Liver (tissue), 9 donors: Measurements from ENCODE around the gene JPH3. TPM values are rescaled to one million over a fixed set of nuclear protein-coding genes. Genes with fewer than 3 reads are reported as not detected.

ENCODE experiments used
- DNase-seq: peaks from one replicate; pipeline ENCODE4 v3.0.0-alpha.2; 2017; ENCODE audit warnings: low spot score
- H3K27ac ChIP-seq, 2 donors: one replicate each; pipeline ENCODE4 v1.7.0; 2013; ENCODE audit warnings: inconsistent platforms in 2 of 2, low read length in 2 of 2, control low read depth in 1 of 2, low read depth in 1 of 2, mild to moderate bottlenecking in 1 of 2
- H3K27me3 ChIP-seq, 4 donors: one replicate each; pipeline versions ENCODE4 v1.6.1 to v1.7.0; 2013; ENCODE audit warnings: low read length in 3 of 4, inconsistent platforms in 1 of 4, mild to moderate bottlenecking in 1 of 4, moderate library complexity in 1 of 4; ENCODE audit not compliant: control insufficient read depth in 4 of 4, insufficient read depth in 4 of 4
- H3K36me3 ChIP-seq, 4 donors: one replicate each; pipeline versions ENCODE4 v1.6.1 to v1.7.0; 2013; ENCODE audit warnings: low read length in 3 of 4, mild to moderate bottlenecking in 3 of 4, low read depth in 1 of 4, moderate library complexity in 1 of 4; ENCODE audit not compliant: control insufficient read depth in 4 of 4, insufficient read depth in 3 of 4
- H3K4me1 ChIP-seq, 4 donors: one replicate each; pipeline versions ENCODE4 v1.6.1 to v1.7.0; 2013; ENCODE audit warnings: low read length in 3 of 4, mild to moderate bottlenecking in 3 of 4, moderate library complexity in 1 of 4; ENCODE audit not compliant: control insufficient read depth in 4 of 4, insufficient read depth in 4 of 4
- H3K4me3 ChIP-seq, 3 donors: one replicate each; pipeline versions ENCODE4 v1.6.1 to v1.7.0; 2013; ENCODE audit warnings: low read length in 3 of 3, control low read depth in 1 of 3, low read depth in 1 of 3, mild to moderate bottlenecking in 1 of 3
- H3K9ac ChIP-seq, 2 donors: one replicate each; pipeline ENCODE4 v1.7.0; 2013; ENCODE audit warnings: low read length in 2 of 2, mild to moderate bottlenecking in 2 of 2, moderate library complexity in 2 of 2, control low read depth in 1 of 2, low read depth in 1 of 2
- H3K9me3 ChIP-seq, 4 donors: one replicate each; pipeline versions ENCODE4 v1.6.1 to v1.7.0; 2013; ENCODE audit warnings: low read length in 3 of 4; ENCODE audit not compliant: control insufficient read depth in 4 of 4
- EGR1 ChIP-seq, 2 donors: IDR thresholded peaks; 2 replicates each; pipeline ENCODE4 v1.6.1; 2016 to 2018; ENCODE audit warnings: antibody characterized with exemption in 2 of 2, low read depth in 2 of 2
- FOXA1 ChIP-seq: IDR thresholded peaks from 2 replicates; pipeline ENCODE4 v1.6.1; 2016; ENCODE audit warnings: antibody characterized with exemption
- FOXA2 ChIP-seq: IDR thresholded peaks from 2 replicates; pipeline ENCODE4 v1.6.1; 2016; ENCODE audit warnings: antibody characterized with exemption
- GABPA ChIP-seq, 2 donors: IDR thresholded peaks in 1 of 2; conservative IDR thresholded peaks in 1 of 2; 2 replicates each; pipeline ENCODE4 v1.6.1; 2016; ENCODE audit warnings: antibody characterized with exemption in 2 of 2, mild to moderate bottlenecking in 1 of 2, moderate library complexity in 1 of 2
- HNF4A ChIP-seq, 2 donors: conservative IDR thresholded peaks; 2 replicates each; pipeline ENCODE4 v1.6.1; 2016; ENCODE audit warnings: antibody characterized with exemption in 2 of 2, mild to moderate bottlenecking in 2 of 2
- HNF4G ChIP-seq: IDR thresholded peaks from 2 replicates; pipeline ENCODE4 v1.6.1; 2016; ENCODE audit warnings: antibody characterized with exemption
- JUND ChIP-seq, 2 donors: IDR thresholded peaks; 2 replicates each; pipeline ENCODE4 v1.6.1; 2016; ENCODE audit warnings: antibody characterized with exemption in 2 of 2
- MAX ChIP-seq: IDR thresholded peaks from 2 replicates; pipeline ENCODE4 v1.6.1; 2016; ENCODE audit warnings: antibody characterized with exemption
- NR2F2 ChIP-seq: IDR thresholded peaks from 2 replicates; pipeline ENCODE4 v1.6.1; 2016; ENCODE audit warnings: antibody characterized with exemption
- RAD21 ChIP-seq, 2 donors: IDR thresholded peaks; 2 replicates each; pipeline ENCODE4 v1.6.1; 2016; ENCODE audit warnings: antibody characterized with exemption in 2 of 2, mild to moderate bottlenecking in 2 of 2
- RXRA ChIP-seq, 2 donors: IDR thresholded peaks; 2 replicates each; pipeline ENCODE4 v1.6.1; 2017 to 2018; ENCODE audit warnings: antibody characterized with exemption in 2 of 2, mild to moderate bottlenecking in 1 of 2
- SP1 ChIP-seq: IDR thresholded peaks from 2 replicates; pipeline ENCODE4 v1.6.1; 2018; ENCODE audit warnings: antibody characterized with exemption, mild to moderate bottlenecking
- TAF1 ChIP-seq: conservative IDR thresholded peaks from 2 replicates; pipeline ENCODE4 v1.6.1; 2016; ENCODE audit warnings: antibody characterized with exemption, mild to moderate bottlenecking
- YY1 ChIP-seq: IDR thresholded peaks from 2 replicates; pipeline ENCODE4 v1.6.1; 2016; ENCODE audit warnings: antibody characterized with exemption, mild to moderate bottlenecking
- WGBS: extraction: QIAGEN DNeasy Blood & Tissue Kit; methylation state at CpG from one replicate; pipeline ENCODE4 v1.1.7; 2013; 5-methylcytosine and 5-hydroxymethylcytosine counted together
- polyA plus RNA-seq, 2 donors: library from polyadenylated mRNA; stranded (reverse) in 1 of 2; unstranded in 1 of 2; fragments of 200-250 nt in 1 of 2; fragments of >200 nt in 1 of 2; fragmentation: Nextera tagmentation in 1 of 2; extraction: Ambion mirVana in 1 of 2; gene quantifications; one replicate each; pipeline versions ENCODE4 v1.2.1 to v1.2.3, GENCODE V29; 2013 to 2015
- total RNA-seq, 2 donors: library from RNA; depleted of rRNA; stranded (reverse); fragments of >200 nt; gene quantifications; one replicate each; pipeline ENCODE4 v1.2.3, GENCODE V29; 2014
- TF ChIP-seq, protein P1 (sequence below): fragments of 150-350 bp; IDR thresholded peaks from 2 replicates; pipeline ENCODE4 v1.5.1; 2017; ENCODE audit warnings: improper control_type of control experiment, low read depth, low read length; ENCODE audit not compliant: missing input control
- TF ChIP-seq, protein P2 (sequence below): IDR thresholded peaks from 2 replicates; pipeline ENCODE4 v1.6.1; 2016; ENCODE audit warnings: antibody characterized with exemption, mild to moderate bottlenecking
- TF ChIP-seq, protein P3 (sequence below): IDR thresholded peaks from 2 replicates; pipeline ENCODE4 v1.6.1; 2016; ENCODE audit warnings: antibody characterized with exemption
- TF ChIP-seq, protein P4 (sequence below): IDR thresholded peaks from 2 replicates; pipeline ENCODE4 v1.6.1; 2016; ENCODE audit warnings: antibody characterized with exemption
- donor health status: healthy.
- donor health status: healthy.
- donor health status: healthy.
- donor health status: healthy.
- donor health status: healthy.

JPH3 gene
- total and polyA plus RNA-seq, 4 donors = under 0.01 to 0.09 (median 0.04) TPM

DNA sequence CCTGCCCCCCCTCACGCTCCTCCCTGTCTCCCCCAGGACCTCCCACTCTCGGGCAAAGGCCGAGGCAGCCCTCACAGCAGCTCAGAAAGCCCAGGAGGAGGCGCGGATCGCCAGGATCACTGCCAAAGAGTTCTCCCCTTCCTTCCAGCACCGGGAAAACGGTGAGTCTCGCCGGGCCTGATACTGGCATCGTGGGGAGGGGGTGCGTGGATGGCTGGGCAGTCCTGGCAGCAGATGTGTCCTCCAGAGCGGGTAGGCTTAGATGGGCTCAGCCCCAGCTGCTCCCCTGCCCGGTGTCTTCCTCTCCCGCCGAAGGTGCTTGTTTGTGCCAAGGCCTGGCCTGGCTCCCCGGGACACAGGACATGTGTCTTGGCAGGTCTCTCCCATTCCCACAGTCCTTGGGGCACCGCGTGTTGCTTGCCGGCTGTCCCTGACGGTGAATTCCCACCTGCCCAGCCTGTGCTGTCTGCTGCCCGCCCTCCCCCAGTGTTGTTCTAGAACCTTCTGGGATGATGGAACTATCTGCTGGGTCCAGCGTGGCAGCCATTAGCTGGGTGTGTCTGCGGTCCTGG lies 81.9 kb downstream of the JPH3 start:
- H3K9ac ChIP-seq = no peak overlapping the region
- H3K27me3 ChIP-seq = no peaks in the 10 kb centered on the region
- H3K27ac ChIP-seq = no peak overlapping the region
- no peaks in the 10 kb centered on the region for H3K36me3 ChIP-seq
- no peak overlapping the region for H3K4me3 ChIP-seq
- DNase-seq = no peak
- 75% methylated on average over 24 of the region's 24 CpGs for WGBS
- H3K9me3 ChIP-seq = no peaks in the 10 kb centered on the region
- TF ChIP-seq FOXA1 = no peak
- no peak for TF ChIP-seq NR2F2
- TF ChIP-seq RXRA (IDR thresholded peaks at IDR 0.05) = no peak
- TF ChIP-seq EGR1 (IDR thresholded peaks at IDR 0.05; ENCODE audit: low read depth in 2 of 2) = no peak
- TF ChIP-seq, protein P1, sequence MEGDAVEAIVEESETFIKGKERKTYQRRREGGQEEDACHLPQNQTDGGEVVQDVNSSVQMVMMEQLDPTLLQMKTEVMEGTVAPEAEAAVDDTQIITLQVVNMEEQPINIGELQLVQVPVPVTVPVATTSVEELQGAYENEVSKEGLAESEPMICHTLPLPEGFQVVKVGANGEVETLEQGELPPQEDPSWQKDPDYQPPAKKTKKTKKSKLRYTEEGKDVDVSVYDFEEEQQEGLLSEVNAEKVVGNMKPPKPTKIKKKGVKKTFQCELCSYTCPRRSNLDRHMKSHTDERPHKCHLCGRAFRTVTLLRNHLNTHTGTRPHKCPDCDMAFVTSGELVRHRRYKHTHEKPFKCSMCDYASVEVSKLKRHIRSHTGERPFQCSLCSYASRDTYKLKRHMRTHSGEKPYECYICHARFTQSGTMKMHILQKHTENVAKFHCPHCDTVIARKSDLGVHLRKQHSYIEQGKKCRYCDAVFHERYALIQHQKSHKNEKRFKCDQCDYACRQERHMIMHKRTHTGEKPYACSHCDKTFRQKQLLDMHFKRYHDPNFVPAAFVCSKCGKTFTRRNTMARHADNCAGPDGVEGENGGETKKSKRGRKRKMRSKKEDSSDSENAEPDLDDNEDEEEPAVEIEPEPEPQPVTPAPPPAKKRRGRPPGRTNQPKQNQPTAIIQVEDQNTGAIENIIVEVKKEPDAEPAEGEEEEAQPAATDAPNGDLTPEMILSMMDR = no peak
- no peak for TF ChIP-seq GABPA (IDR thresholded peaks at IDR 0.05 in 1 of 2, conservative IDR thresholded peaks at IDR 0.05 in 1 of 2)
- no peak for TF ChIP-seq HNF4G
- no peak for TF ChIP-seq TAF1
- no peak for TF ChIP-seq SP1
- TF ChIP-seq MAX = no peak
- TF ChIP-seq, protein P2, sequence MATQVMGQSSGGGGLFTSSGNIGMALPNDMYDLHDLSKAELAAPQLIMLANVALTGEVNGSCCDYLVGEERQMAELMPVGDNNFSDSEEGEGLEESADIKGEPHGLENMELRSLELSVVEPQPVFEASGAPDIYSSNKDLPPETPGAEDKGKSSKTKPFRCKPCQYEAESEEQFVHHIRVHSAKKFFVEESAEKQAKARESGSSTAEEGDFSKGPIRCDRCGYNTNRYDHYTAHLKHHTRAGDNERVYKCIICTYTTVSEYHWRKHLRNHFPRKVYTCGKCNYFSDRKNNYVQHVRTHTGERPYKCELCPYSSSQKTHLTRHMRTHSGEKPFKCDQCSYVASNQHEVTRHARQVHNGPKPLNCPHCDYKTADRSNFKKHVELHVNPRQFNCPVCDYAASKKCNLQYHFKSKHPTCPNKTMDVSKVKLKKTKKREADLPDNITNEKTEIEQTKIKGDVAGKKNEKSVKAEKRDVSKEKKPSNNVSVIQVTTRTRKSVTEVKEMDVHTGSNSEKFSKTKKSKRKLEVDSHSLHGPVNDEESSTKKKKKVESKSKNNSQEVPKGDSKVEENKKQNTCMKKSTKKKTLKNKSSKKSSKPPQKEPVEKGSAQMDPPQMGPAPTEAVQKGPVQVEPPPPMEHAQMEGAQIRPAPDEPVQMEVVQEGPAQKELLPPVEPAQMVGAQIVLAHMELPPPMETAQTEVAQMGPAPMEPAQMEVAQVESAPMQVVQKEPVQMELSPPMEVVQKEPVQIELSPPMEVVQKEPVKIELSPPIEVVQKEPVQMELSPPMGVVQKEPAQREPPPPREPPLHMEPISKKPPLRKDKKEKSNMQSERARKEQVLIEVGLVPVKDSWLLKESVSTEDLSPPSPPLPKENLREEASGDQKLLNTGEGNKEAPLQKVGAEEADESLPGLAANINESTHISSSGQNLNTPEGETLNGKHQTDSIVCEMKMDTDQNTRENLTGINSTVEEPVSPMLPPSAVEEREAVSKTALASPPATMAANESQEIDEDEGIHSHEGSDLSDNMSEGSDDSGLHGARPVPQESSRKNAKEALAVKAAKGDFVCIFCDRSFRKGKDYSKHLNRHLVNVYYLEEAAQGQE = no peak
- no peak for TF ChIP-seq RAD21 (IDR thresholded peaks at IDR 0.05)
- TF ChIP-seq JUND (IDR thresholded peaks at IDR 0.05) = no peak
- TF ChIP-seq, protein P3, sequence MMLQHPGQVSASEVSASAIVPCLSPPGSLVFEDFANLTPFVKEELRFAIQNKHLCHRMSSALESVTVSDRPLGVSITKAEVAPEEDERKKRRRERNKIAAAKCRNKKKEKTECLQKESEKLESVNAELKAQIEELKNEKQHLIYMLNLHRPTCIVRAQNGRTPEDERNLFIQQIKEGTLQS = no peak
- TF ChIP-seq FOXA2 = no peak
- no peaks in the 10 kb centered on the region for H3K4me1 ChIP-seq

DNA sequence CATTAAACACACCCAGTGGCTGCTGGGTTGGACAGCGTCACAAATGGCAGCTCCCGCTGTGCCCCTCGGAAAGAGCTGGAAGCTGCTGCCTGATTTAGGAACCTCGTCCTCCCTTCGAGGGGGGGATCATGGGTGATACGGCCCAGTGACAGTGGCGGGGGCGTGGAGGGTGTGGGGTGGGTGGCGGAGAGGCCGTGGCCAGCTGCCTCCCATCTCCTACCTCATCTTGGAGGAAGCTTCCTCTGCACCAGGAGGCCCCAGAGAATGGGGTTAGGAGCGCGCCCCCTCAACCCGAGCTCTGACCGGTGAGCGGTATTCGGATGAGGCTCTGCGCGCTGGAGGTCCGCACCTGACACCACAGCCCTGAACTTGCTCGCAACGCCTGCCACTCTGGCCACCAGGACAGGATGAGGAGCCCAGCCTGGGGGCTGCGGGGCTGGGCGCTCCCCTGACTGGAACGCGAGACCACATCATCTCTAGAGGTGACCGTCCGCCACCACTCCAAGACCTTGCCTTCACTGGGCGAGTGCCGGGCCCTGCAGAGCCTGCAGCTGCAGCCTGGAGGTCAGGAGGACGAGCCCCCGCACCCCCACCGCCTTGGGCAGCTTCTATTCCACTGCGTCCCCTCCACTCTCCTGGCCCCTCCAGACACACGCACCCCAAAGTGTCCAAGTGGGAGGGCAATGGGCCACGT lies 82.5 kb downstream of the JPH3 start:
- H3K9ac ChIP-seq = no peak overlapping the region
- 89% methylated on average over 35 of the region's 35 CpGs for WGBS
- H3K9me3 ChIP-seq = no peaks in the 10 kb centered on the region
- H3K4me3 ChIP-seq = no peak overlapping the region
- no peaks in the 10 kb centered on the region for H3K4me1 ChIP-seq
- H3K27ac ChIP-seq = no peak overlapping the region
- no peaks in the 10 kb centered on the region for H3K36me3 ChIP-seq
- no peak for DNase-seq
- no peaks in the 10 kb centered on the region for H3K27me3 ChIP-seq
- TF ChIP-seq JUND (IDR thresholded peaks at IDR 0.05) = no peak
- no peak for TF ChIP-seq MAX
- TF ChIP-seq RAD21 (IDR thresholded peaks at IDR 0.05) = no peak
- TF ChIP-seq, protein P4, sequence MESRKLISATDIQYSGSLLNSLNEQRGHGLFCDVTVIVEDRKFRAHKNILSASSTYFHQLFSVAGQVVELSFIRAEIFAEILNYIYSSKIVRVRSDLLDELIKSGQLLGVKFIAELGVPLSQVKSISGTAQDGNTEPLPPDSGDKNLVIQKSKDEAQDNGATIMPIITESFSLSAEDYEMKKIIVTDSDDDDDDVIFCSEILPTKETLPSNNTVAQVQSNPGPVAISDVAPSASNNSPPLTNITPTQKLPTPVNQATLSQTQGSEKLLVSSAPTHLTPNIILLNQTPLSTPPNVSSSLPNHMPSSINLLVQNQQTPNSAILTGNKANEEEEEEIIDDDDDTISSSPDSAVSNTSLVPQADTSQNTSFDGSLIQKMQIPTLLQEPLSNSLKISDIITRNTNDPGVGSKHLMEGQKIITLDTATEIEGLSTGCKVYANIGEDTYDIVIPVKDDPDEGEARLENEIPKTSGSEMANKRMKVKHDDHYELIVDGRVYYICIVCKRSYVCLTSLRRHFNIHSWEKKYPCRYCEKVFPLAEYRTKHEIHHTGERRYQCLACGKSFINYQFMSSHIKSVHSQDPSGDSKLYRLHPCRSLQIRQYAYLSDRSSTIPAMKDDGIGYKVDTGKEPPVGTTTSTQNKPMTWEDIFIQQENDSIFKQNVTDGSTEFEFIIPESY = no peak
- no peak for TF ChIP-seq RXRA (IDR thresholded peaks at IDR 0.05)
- no peak for TF ChIP-seq FOXA2
- no peak for TF ChIP-seq GABPA (IDR thresholded peaks at IDR 0.05 in 1 of 2, conservative IDR thresholded peaks at IDR 0.05 in 1 of 2)
- TF ChIP-seq, protein P2 = no peak
- TF ChIP-seq YY1 = no peak
- TF ChIP-seq HNF4A (conservative IDR thresholded peaks at IDR 0.05) = no peak
- TF ChIP-seq, protein P3 = no peak
- TF ChIP-seq SP1 = no peak
